DOHH2 (cell line): Measurements from ENCODE around the gene HAUS2.

Experiments
- H3F3A ChIP-seq: fragments of 200-600 bp; sonication (generic), shearing (Covaris generic); 2 replicates; pipeline ENCODE4 v1.6.0; 2016; ENCODE audit warnings: antibody characterized with exemption, mild to moderate bottlenecking; ENCODE audit not compliant: control insufficient read depth, insufficient read depth
- H3K27ac ChIP-seq: fragments of 200-600 bp; sonication (generic); 2 replicates; pipeline ENCODE4 v1.5.1; 2014; ENCODE audit warnings: low read depth, mild to moderate bottlenecking, low read length, moderate library complexity
- H3K27me3 ChIP-seq: fragments of 200-600 bp; sonication (generic); 2 replicates; pipeline ENCODE4 v1.6.1; 2014; ENCODE audit warnings: mild to moderate bottlenecking, low read length, mixed read lengths; ENCODE audit not compliant: control insufficient read depth
- H3K36me3 ChIP-seq: fragments of 200-600 bp; sonication (generic); 2 replicates; pipeline ENCODE4 v1.6.1; 2014; ENCODE audit warnings: mild to moderate bottlenecking, low read length, moderate library complexity, mixed read lengths; ENCODE audit not compliant: control insufficient read depth
- H3K4me1 ChIP-seq: fragments of 200-600 bp; sonication (generic); 2 replicates; pipeline ENCODE4 v1.6.1; 2014; ENCODE audit warnings: mild to moderate bottlenecking, low read length, mixed read lengths; ENCODE audit not compliant: control insufficient read depth
- H3K4me2 ChIP-seq: fragments of 200-600 bp; sonication (generic); 2 replicates; pipeline ENCODE4 v1.6.0; 2014; ENCODE audit warnings: mild to moderate bottlenecking, low read length, moderate library complexity
- H3K4me3 ChIP-seq: fragments of 200-600 bp; sonication (generic); 2 replicates; pipeline ENCODE4 v1.5.1; 2014; ENCODE audit warnings: mild to moderate bottlenecking, low read length, mixed read lengths
- H3K79me2 ChIP-seq: fragments of 200-600 bp; sonication (generic); 2 replicates; pipeline ENCODE4 v1.6.1; 2014; ENCODE audit warnings: mild to moderate bottlenecking, low read length, mixed read lengths; ENCODE audit not compliant: control insufficient read depth
- H3K9me2 ChIP-seq: fragments of 200-600 bp; sonication (generic); replicated peaks from 2 replicates; pipeline ENCODE4 v1.6.1; 2014; ENCODE audit warnings: mild to moderate bottlenecking, low read length, mixed read lengths; ENCODE audit not compliant: control insufficient read depth
- H3K9me3 ChIP-seq: fragments of 200-600 bp; sonication (generic); 2 replicates; pipeline ENCODE4 v1.6.1; 2014; ENCODE audit warnings: antibody characterized with exemption, low read length, mixed read lengths; ENCODE audit not compliant: control insufficient read depth, insufficient read depth
- H4K20me1 ChIP-seq: fragments of 200-600 bp; sonication (generic); 2 replicates; pipeline ENCODE4 v1.6.0; 2014; ENCODE audit warnings: low read depth, mild to moderate bottlenecking, antibody characterized with exemption, low read length, moderate library complexity; ENCODE audit not compliant: control insufficient read depth, insufficient read depth
- EZH2phosphoT487 ChIP-seq: fragments of 200-600 bp; sonication (generic); IDR thresholded peaks from 2 replicates; pipeline ENCODE4 v1.6.1; 2017; ENCODE audit warnings: borderline replicate concordance, mild to moderate bottlenecking, antibody characterized with exemption, low read length, moderate library complexity, mixed read lengths
- TF ChIP-seq, protein P1 (sequence below): fragments of 200-600 bp; sonication (generic); IDR thresholded peaks from one replicate; pipeline ENCODE4 v1.5.1; 2014; ENCODE audit warnings: antibody characterized with exemption, mild to moderate bottlenecking, low read depth, low read length; ENCODE audit not compliant: poor library complexity, severe bottlenecking

The HAUS2 gene

DNA sequence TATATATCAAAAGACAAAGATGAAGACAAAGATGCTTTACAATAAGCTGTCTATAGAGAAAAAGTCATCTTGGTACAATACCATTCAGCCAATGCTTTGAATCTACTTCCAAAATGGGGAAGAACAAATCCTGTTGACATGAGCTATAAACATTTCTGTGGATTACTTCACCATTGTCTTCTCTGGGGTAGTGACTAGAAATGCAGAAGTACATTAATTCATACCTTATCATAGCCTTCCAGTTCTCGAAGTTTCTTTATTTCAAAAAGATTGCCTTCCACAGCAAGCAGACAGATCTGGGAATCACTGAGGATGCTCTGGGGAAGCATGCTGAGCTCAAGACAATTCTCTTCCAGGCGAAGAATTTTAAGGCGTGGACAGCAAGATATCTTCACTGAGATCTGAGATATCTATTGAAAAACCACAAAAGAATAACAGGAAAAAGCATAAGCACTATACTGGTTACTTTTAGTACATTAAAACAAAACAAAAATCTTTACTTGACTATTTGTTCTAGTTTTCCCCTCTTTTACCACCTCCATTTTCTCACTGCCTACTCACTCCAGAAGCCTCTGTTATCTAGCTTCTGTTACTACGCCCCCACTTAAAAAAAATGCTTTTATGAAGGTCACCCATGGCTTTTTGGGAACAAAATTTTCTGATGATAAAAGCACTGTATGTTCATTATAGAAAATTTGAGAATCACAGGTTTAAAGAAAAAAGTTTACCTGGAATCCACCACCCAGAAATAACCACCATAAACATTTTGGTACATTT lies 3.6 kb upstream of the HAUS2 start:
- Histone ChIP-seq H3K9me3 (no peaks in the 10 kb centered on the region), H3K27ac (no peak overlapping the region), H3K4me3 (no peak overlapping the region), H4K20me1 (no peaks in the 10 kb centered on the region), H3K79me2 (peaks cover 35% of the 10 kb centered on the region), H3K27me3 (no peaks in the 10 kb centered on the region), H3K36me3 (peaks cover 53% of the 10 kb centered on the region), H3K9me2 (no peaks in the 10 kb centered on the region), H3K4me2 (no peak overlapping the region), H3F3A (0 out of 2 replicates have a peak, but pooled peaks cover 3% of the 10 kb centered on the region), H3K4me1 (peaks cover 29% of the 10 kb centered on the region)
- no peak for TF ChIP-seq EZH2phosphoT487
- TF ChIP-seq, protein P1, sequence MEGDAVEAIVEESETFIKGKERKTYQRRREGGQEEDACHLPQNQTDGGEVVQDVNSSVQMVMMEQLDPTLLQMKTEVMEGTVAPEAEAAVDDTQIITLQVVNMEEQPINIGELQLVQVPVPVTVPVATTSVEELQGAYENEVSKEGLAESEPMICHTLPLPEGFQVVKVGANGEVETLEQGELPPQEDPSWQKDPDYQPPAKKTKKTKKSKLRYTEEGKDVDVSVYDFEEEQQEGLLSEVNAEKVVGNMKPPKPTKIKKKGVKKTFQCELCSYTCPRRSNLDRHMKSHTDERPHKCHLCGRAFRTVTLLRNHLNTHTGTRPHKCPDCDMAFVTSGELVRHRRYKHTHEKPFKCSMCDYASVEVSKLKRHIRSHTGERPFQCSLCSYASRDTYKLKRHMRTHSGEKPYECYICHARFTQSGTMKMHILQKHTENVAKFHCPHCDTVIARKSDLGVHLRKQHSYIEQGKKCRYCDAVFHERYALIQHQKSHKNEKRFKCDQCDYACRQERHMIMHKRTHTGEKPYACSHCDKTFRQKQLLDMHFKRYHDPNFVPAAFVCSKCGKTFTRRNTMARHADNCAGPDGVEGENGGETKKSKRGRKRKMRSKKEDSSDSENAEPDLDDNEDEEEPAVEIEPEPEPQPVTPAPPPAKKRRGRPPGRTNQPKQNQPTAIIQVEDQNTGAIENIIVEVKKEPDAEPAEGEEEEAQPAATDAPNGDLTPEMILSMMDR: no peak

DNA sequence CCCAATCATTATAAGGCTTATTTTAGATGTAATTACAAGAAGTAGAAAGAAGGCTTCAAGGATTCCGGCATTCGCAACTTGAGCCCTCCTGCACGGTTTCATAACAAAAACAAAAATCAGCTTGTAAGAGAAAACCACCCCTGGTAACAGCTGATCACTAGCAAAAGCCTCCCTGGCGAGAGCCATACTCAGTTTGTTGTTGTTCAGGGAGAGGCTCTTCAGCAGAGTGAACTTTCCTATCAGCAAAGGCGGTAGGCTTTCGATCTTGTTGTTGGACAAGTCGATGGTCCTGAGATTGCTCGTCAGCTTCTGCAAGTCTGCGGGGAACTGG lies 755 bp upstream of the HAUS2 start:
- H3K4me1 ChIP-seq: peaks cover 42% of the 10 kb centered on the region
- H3K4me3 ChIP-seq: peak overlapping the region; percentile 81
- peak overlapping the region; percentile 81 for H3K4me2 ChIP-seq
- no peaks in the 10 kb centered on the region for H3K9me2 ChIP-seq
- 0 out of 2 replicates have a peak, but pooled peaks cover 3% of the 10 kb centered on the region for H3F3A ChIP-seq
- no peaks in the 10 kb centered on the region for H3K27me3 ChIP-seq
- no peaks in the 10 kb centered on the region; the same call in 1 of the 2 replicates for H4K20me1 ChIP-seq
- peaks cover 63% of the 10 kb centered on the region for H3K79me2 ChIP-seq
- peaks cover 55% of the 10 kb centered on the region for H3K36me3 ChIP-seq
- no peak overlapping the region; the same call in 1 of the 2 replicates for H3K27ac ChIP-seq
- TF ChIP-seq, protein P1: no peak
- no peak for TF ChIP-seq EZH2phosphoT487
- no peaks in the 10 kb centered on the region for H3K9me3 ChIP-seq

DNA sequence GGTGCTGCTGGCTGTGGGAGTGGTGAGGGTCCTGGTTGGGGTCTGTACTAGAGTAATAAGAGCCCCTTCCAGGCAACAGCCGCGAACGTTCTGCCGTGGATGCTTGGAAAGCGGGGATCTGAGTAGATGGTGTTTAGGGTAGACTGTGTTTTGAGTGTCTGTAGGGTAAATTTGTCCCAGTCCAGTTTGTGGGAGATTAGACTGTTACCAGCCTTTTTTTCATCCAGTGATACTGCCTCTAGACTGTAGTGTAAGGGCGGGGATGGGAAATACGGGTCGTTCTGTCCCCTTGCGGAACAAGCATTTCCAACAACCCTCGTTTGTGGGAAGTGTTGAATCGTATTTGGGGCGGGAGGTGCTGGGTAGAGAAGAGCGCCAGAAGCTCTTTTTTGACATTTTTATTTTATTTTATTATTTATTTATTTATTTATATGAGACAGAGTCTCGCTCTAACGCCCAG lies 424 bp downstream of the HAUS2 start:
- Histone ChIP-seq H3K27me3 (no peaks in the 10 kb centered on the region), H3K4me3 (peak overlapping the region; percentile 81), H4K20me1 (peaks cover 5% of the 10 kb centered on the region; the same call in 1 of the 2 replicates)

More for the DNA sequence above, 424 bp downstream of the HAUS2 start:
- Histone ChIP-seq H3K79me2 (peaks cover 75% of the 10 kb centered on the region), H3K4me2 (peak overlapping the region; percentile 81), H3K36me3 (peaks cover 57% of the 10 kb centered on the region), H3F3A (no peaks in the 10 kb centered on the region), H3K4me1 (peaks cover 46% of the 10 kb centered on the region), H3K9me3 (no peaks in the 10 kb centered on the region), H3K9me2 (no peaks in the 10 kb centered on the region), H3K27ac (peak overlapping the region; percentile 51)
- TF ChIP-seq, protein P1: no peak
- TF ChIP-seq EZH2phosphoT487: no peak
